HG02840 (cell line): ENCODE results near the gene ARMC9.
"Not testable (repeated sequence)": the region's sequence is repeated elsewhere in the genome, so short reads cannot be mapped to it uniquely, and the experiment has no call there.

Source experiments
- ATAC-seq: cut with Tn5 transposase; IDR thresholded peaks from one replicate; pipeline ENCODE4 v1.9.1; 2021; ENCODE audit warnings: mild to moderate bottlenecking, moderate library complexity, moderate number of reproducible peaks; ENCODE audit not compliant: unreplicated experiment, low FRiP score

ARMC9 gene

DNA sequence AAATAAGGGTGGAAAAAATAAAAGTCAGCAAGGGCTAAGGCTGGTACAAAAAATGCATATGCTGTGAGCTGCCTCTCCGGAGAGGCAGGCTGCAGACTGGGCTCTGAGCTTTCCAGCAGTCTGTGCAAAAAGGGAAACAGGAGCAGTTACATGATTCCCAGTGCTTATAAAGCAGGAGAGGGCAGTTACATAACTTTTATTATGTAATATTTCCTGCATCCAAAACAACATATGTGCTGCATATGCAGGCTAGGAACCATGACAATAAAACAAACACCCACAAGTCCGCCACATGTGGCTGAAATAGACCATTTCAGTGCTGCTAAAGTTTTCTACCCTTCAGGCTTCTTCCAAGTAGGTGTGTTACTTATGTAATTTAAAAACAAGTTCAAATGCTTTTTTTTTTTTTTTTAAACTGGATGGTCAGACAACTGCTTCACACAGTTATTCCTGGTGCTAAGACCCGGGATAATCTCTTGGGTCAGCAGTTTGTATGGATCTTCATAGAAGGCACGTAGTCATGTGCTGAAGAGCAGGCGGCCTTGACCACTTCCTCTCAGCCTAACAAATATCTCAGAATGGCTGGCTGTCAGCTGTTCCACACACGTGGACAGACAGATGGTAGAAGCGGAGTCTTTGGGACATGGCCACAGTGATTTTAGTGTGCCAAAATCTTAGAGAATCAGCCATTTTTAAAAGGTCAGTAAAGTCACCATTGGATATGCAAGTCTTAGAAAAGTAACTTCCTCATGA is 43.5 kb downstream of the ARMC9 start:
- ATAC-seq, result no peak

DNA sequence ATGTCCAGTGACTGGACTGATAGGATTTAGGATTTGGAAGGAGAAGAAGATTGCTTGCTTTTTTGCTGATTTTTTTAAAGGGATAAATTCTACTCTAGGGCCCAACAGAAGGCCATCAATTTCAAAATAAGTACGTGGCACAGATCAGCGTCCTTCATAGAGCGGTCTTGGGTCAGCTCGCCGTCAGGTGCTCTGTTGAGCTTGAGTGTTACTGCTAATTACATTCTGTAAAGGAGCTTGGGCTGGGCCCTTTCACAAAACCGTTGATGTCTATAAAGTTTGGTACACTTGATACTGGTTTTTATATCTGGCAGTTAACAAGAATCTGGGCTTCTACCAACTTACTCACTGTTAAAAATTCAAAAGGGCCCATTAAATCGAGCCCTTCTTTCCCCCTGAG is 45.4 kb downstream of the ARMC9 start:
- ATAC-seq, result no peak

- ATAC-seq, result no peak
Observed at GRCh38 chr2:231244382-231245248, 46.2 kb downstream of the ARMC9 start.

- no peak for ATAC-seq
Observed at GRCh38 chr2:231245249-231246094, 47.0 kb downstream of the ARMC9 start.

GRCh38 chr2:231246171-231246842 is 47.9 kb downstream of the ARMC9 start:
- ATAC-seq, result no peak

DNA sequence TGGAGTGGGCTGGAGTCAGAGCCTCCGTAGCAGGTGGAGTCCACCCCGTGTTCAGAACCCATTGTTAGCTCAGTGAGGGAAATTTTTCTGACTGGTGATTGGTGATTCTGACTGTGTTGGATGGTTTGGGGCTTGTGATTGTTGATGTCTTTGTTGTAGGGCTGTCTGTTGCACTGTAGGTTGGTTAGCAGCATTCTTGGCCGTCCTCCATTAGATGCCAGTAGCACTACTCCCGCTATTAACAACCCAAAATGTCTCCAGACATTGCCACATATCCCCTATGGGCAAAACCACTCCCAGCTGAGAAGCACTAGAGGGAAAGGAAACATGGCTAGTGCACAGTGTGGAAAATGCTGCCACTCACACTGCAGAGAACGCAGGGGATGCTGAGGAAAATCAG is 51.7 kb downstream of the ARMC9 start:
- ATAC-seq, result no peak

DNA sequence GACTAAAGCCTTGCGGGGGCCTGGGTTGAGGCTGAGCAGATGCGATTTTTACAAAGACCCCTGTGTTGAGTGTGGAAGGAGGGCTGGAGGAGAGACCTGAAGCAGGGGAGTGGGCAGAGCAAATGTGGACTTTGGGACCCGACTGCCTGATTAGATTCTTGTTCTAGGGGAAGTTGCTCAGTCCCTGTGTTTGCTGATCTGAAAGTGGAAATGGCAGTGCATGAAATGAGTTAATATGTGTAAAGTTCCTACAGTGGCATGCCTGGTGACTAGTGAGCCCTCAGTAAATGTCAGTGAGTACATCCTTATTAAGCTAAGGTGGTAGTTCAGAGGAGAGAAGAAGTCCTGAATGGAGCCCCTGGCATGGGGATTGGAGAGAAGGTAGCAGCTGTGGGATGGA is 52.3 kb downstream of the ARMC9 start:
- ATAC-seq, result no peak

GRCh38 chr2:231253292-231253691 is 54.9 kb downstream of the ARMC9 start:
- ATAC-seq, result not testable (repeated sequence)

- ATAC-seq, result no peak
Observed at GRCh38 chr2:231256494-231256893, 58.1 kb downstream of the ARMC9 start.

DNA sequence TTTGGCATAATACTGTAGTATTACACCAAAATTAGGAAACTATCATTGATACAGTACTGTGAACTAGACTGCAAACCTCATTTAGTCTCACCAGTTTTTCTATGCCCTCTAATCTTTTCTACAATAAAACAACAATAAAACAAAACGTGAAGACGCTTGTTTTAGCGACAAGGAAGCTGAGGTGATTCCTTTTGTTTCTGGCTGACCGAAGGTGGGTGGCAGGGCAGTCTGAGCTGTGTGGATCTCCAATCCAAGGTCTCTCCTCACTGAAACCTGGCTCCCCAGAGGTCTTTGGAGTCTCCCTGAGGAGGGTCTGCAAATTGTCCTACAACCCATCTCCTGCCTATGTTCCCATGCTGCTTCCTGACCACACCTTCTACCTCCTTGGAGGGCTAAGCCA is 59.3 kb downstream of the ARMC9 start:
- no peak for ATAC-seq

- ATAC-seq, result no peak
Observed at GRCh38 chr2:231258701-231259100, 60.3 kb downstream of the ARMC9 start.

DNA sequence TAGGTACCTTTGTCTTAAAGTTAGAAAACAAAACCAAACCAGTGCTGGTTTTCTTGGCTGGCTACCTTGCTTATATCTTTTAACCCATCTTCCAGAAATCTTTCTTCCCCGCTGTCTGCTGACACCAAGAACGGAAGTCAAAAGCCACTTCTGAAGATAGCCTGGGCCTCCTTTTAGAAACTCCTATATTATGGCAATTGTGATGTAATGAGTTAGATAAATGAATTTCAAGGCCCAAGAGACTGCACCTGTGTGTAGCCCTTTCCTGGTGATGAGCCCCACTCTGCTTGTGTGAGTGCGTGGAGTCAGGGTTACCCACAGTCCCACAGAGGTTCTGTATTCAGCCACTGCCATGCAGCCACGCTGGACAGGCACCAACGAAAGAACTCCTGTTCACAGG is 60.7 kb downstream of the ARMC9 start:
- no peak for ATAC-seq

- ATAC-seq, result no peak
Observed at GRCh38 chr2:231260442-231261208, 62.2 kb downstream of the ARMC9 start.

DNA sequence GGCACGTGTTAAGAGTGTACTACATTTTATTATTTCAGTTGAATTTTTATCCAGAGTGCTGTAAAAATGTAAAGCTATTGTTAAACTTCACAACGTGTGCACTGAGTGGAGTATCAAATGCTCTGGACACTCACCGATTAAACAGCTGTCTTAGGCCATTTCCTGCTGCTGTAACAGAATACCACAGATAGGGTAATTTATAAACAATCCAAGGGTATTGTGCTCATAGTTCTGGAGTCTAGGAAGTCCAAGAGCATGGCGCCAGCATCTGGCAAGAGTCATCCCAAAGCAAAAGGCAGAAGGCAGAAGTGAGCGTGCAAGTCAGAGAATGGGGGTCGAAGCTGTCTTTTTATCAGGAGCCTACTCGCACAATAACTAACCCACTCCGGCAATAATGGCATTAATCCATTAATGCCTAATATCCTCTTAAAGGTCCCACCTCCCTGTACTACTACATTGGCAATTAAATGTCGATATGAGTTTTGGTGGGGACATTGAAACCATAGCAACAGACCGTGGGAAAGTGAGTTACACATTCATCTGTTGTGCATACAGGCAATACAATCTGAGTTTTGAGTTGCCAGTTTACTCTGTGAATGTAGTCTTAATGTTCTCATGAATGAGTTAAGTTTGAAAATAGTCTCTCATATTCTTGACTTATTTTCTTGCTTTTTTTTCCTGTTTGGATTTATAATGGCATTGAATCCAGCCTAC is 64.8 kb downstream of the ARMC9 start:
- no peak for ATAC-seq

DNA sequence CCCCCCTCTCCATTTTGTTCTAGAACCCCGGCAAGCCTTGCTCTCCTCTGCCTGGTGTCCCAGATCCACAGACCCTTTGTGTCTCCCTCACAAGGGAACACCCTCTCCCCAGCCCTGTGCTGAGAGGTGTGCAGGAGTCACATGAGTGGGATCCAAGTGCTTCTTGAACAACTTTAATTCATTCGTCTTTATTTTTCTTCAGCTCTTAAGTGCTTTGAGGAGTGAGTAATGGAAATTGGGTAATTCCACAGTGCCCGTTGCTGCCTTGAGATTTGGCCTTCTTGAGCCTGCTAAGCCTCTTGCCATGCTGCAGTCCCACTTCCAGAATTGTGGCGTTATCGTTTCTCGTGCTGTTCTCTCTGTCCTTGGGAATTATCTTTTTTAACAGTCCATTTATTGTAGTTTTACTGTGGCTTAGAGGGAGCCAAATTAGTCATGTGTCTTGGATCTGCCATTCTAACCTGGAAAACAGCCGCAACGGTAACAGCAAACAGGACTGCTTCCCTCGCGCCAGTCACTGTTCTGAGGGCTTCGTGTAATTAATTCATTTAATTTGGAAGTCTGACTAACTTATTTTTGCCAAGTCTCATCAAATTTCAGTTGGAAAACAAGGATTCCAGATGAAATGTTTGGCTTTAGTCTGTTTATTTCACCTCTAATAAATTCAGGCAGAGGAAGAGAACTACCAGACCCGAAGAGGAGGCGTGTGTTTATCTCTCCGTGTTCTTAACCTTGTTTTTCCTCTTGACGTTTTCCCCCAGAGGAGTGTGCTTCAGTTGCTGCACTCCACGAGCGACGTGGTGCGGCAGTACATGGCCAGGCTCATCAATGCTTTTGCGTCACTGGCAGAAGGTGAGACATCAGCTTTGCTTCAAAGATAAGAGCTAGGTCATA is 72.0 kb downstream of the ARMC9 start:
- ATAC-seq, result no peak

- ATAC-seq, result no peak
Observed at GRCh38 chr2:231272991-231273390, 74.6 kb downstream of the ARMC9 start.

GRCh38 chr2:231276987-231277386 is 78.6 kb downstream of the ARMC9 start:
- no peak for ATAC-seq

DNA sequence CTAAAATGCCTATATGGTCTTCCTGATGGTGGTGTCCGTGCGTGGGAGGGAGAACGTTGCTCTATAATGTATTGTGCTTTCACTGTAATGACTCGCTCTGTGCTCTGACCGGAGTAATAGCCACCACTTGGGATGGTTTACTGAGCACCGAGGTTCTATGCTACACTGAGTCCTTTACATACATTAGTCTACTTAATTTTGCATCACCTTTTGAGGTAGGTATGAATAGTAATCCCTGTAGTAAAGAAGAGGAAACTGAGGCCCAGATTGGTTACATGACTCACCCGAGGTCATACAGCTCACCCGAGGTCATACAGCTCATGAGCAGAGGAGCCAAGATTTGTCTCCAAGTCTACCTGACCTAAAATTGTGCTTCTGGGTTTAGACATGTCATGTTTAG is 79.5 kb downstream of the ARMC9 start:
- no peak for ATAC-seq
